Endodermal cell (in vitro differentiated cells): ENCODE measurements around the gene CAPZA2. TPM values are rescaled to one million over a fixed set of nuclear protein-coding genes. Genes with fewer than 3 reads are reported as not detected.

ENCODE experiments used
- DNase-seq: peaks from one replicate; pipeline ENCODE4 v3.0.0-alpha.2; 2017
- H3K27ac ChIP-seq: 2 replicates; pipeline ENCODE4 v1.5.1; 2013; ENCODE audit warnings: mild to moderate bottlenecking, low read depth, low read length, moderate library complexity
- H3K27me3 ChIP-seq: 2 replicates; pipeline ENCODE4 v1.6.1; 2013; ENCODE audit warnings: mild to moderate bottlenecking, low read length, moderate library complexity; ENCODE audit not compliant: insufficient read depth, control insufficient read depth, poor library complexity, severe bottlenecking
- H3K36me3 ChIP-seq: 2 replicates; pipeline ENCODE4 v1.7.0; 2013; ENCODE audit warnings: mild to moderate bottlenecking, low read length, moderate library complexity; ENCODE audit not compliant: control insufficient read depth, insufficient read depth
- H3K4me1 ChIP-seq: one replicate; pipeline ENCODE4 v1.7.0; 2013; ENCODE audit warnings: low read length; ENCODE audit not compliant: control insufficient read depth, insufficient read depth
- H3K4me3 ChIP-seq: 2 replicates; pipeline ENCODE4 v1.5.1; 2013; ENCODE audit warnings: mild to moderate bottlenecking, low read length, moderate library complexity
- H3K9ac ChIP-seq: 2 replicates; pipeline ENCODE4 v1.6.1; 2013; ENCODE audit warnings: mild to moderate bottlenecking, low read length, moderate library complexity; ENCODE audit not compliant: poor library complexity, severe bottlenecking; ENCODE audit errors: extremely low read depth
- H3K9me3 ChIP-seq: 2 replicates; pipeline ENCODE4 v1.6.1; 2013; ENCODE audit warnings: mild to moderate bottlenecking, low read length, moderate library complexity; ENCODE audit not compliant: control insufficient read depth
- H3K27ac Mint-ChIP-seq: 2 replicates; pipeline ENCODE4 v1.8.0; 2020; ENCODE audit warnings: mixed read lengths
- H3K27me3 Mint-ChIP-seq: 2 replicates; pipeline ENCODE4 v1.8.0; 2021; ENCODE audit warnings: mild to moderate bottlenecking, mixed read lengths; ENCODE audit not compliant: insufficient read depth
- H3K36me3 Mint-ChIP-seq: 2 replicates; pipeline ENCODE4 v1.8.0; 2020; ENCODE audit warnings: low read depth, mixed read lengths
- H3K4me1 Mint-ChIP-seq: 2 replicates; pipeline ENCODE4 v1.8.0; 2020; ENCODE audit warnings: mixed read lengths
- H3K4me3 Mint-ChIP-seq: 2 replicates; pipeline ENCODE4 v1.8.0; 2020; ENCODE audit warnings: mild to moderate bottlenecking, moderate library complexity, mixed read lengths
- H3K9me3 Mint-ChIP-seq: 2 replicates; pipeline ENCODE4 v1.8.0; 2020; ENCODE audit warnings: mild to moderate bottlenecking, mixed read lengths
- WGBS, 2 experiments: methylation state at CpG; one replicate each; pipeline versions ENCODE4 v1.1.5 to v1.1.7; 2013; ENCODE audit warnings: missing lambda C conversion rate in 2 of 2, mixed read lengths in 1 of 2; ENCODE audit not compliant: insufficient coverage in 1 of 2, insufficient read length in 1 of 2; 5-methylcytosine and 5-hydroxymethylcytosine counted together
- total RNA-seq, 2 donors: library from RNA; stranded (reverse); fragmentation: NEBNext Ultra II Directional in 1 of 2; extraction: Animal tissue kit (Norgen Biotek cat#: 25700) in 1 of 2; gene quantifications; 2 replicates in 1 of 2; 3 replicates in 1 of 2; pipeline ENCODE4 v1.2.1, GENCODE V29; 2021
- TF ChIP-seq, protein P1 (sequence below): fragments of 200-600 bp; sonication (generic); conservative IDR thresholded peaks from 2 replicates; pipeline ENCODE4 v1.5.0; 2021; ENCODE audit warnings: antibody characterized with exemption, mild to moderate bottlenecking

CAPZA2 gene
- total RNA-seq, 2 donors from 2014 or later = 127 to 133 TPM

DNA sequence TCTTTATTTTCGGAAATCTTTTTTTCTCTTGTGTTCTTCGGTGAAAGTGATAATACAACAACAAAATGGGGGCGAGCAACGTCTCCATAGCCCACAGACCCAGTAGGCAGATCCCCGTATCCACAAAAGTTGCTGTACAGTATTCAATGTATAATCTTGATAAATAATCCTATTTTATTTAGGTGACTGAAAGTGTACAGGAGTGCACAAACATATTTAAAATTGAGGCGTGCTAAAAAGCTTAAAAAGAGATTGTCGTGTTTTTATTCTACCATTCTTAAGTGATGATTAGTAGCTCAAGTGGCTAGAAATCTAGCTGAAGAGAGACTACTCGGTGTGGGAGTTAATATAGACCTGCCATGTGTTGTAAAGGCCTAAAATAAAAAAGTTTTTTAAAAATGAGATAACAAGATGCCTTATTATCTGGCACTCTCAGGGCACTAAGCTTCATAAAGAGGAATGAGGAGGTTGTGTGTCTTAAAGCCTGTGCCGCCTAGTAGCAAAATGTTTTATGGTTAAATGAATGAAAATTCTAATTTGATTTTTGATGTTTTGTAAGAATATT lies 1.6 kb downstream of the CAPZA2 start:
- Mint-ChIP-seq H3K4me3 (peak overlapping the region; percentile 96), H3K9me3 (no peaks in the 10 kb centered on the region), H3K36me3 (peaks cover 2% of the 10 kb centered on the region), H3K4me1 (peaks cover 6% of the 10 kb centered on the region), H3K27ac (no peak overlapping the region), H3K27me3 (peaks cover 5% of the 10 kb centered on the region)
- no peak for DNase-seq
- TF ChIP-seq, protein P1, sequence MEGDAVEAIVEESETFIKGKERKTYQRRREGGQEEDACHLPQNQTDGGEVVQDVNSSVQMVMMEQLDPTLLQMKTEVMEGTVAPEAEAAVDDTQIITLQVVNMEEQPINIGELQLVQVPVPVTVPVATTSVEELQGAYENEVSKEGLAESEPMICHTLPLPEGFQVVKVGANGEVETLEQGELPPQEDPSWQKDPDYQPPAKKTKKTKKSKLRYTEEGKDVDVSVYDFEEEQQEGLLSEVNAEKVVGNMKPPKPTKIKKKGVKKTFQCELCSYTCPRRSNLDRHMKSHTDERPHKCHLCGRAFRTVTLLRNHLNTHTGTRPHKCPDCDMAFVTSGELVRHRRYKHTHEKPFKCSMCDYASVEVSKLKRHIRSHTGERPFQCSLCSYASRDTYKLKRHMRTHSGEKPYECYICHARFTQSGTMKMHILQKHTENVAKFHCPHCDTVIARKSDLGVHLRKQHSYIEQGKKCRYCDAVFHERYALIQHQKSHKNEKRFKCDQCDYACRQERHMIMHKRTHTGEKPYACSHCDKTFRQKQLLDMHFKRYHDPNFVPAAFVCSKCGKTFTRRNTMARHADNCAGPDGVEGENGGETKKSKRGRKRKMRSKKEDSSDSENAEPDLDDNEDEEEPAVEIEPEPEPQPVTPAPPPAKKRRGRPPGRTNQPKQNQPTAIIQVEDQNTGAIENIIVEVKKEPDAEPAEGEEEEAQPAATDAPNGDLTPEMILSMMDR = no peak
- H3K9me3 ChIP-seq = no peaks in the 10 kb centered on the region
- no peaks in the 10 kb centered on the region for H3K27me3 ChIP-seq
- H3K36me3 ChIP-seq = no peaks in the 10 kb centered on the region
- no peaks in the 10 kb centered on the region for H3K4me1 ChIP-seq
- H3K4me3 ChIP-seq = peak overlapping the region; percentile 95
- 53 to 73% methylated on average over 3 to 9 of the region's 9 CpGs for WGBS, 2 experiments
- H3K27ac ChIP-seq = no peak overlapping the region
- H3K9ac ChIP-seq = peak overlapping the region; percentile 73

DNA sequence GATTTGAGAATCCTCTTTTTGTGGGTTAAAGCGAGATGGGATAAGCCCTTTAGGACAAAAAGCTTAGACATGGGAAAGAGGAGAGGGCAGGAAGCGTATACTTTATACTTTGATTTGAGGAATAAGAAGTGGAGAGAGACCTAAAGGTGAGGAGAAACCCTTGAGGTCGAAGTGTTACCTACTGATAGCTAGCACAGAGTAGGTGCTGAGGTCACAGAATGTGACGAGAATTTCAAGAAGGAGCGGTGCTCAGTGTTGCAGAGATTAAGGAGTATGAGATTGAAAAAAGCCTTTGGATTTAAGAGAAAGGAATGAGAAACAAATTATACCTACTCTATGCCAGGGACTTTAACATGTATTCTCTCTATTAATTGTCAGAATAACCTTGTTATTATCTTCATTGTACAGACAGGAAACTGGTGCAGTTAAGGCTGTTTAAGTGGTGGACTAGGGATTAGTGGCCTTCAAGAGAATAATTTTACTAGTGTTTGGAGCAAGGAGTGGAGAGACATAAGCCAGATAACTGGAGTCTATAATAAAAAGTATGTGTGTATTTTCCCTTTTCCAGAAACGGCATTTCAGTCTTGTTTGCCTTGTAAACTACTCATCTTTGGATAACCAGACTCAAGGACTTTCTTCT lies 8.8 kb downstream of the CAPZA2 start:
- Histone ChIP-seq H3K9ac (no peak overlapping the region), H3K27ac (no peak overlapping the region), H3K4me1 (no peaks in the 10 kb centered on the region), H3K36me3 (peaks cover 29% of the 10 kb centered on the region), H3K27me3 (no peaks in the 10 kb centered on the region), H3K4me3 (no peak overlapping the region), H3K9me3 (no peaks in the 10 kb centered on the region)
- H3K36me3 Mint-ChIP-seq = peaks cover 12% of the 10 kb centered on the region
- H3K4me1 Mint-ChIP-seq = peaks cover 16% of the 10 kb centered on the region
- DNase-seq = no peak
- peaks cover 3% of the 10 kb centered on the region for H3K9me3 Mint-ChIP-seq
- TF ChIP-seq, protein P1 = no peak
- no peaks in the 10 kb centered on the region for H3K27me3 Mint-ChIP-seq
- WGBS, 2 experiments = 91 to 100% methylated on average over 5 to 6 of the region's 6 CpGs
- H3K4me3 Mint-ChIP-seq = no peak overlapping the region
- H3K27ac Mint-ChIP-seq = peak overlapping the region; percentile 15

DNA sequence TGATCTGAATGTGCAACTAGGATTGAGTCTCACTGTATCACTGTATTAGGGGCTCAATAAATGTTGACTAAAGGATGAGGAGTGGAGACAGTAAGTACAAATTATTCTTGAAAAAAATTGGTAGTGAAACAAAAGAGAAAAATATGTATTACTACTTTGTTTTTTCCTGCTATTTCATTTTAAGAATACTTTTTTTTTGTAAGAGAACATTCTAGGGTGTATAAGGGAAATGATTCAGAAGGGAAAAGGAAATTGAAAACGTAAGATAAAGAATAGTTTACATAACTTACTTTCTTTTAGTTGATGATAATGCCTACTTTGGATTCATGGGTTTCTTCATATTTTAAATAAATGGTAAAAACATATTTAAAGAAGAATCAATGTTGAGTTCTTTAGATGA lies 9.6 kb downstream of the CAPZA2 start:
- H3K27me3 Mint-ChIP-seq = no peaks in the 10 kb centered on the region
- peaks cover 29% of the 10 kb centered on the region for H3K36me3 ChIP-seq
- no peak overlapping the region for H3K9ac ChIP-seq
- H3K27ac Mint-ChIP-seq = peak overlapping the region; percentile 15
- peaks cover 16% of the 10 kb centered on the region for H3K4me1 Mint-ChIP-seq
- H3K9me3 ChIP-seq = no peaks in the 10 kb centered on the region
- H3K27me3 ChIP-seq = no peaks in the 10 kb centered on the region
- H3K4me3 ChIP-seq = no peak overlapping the region
- WGBS, 2 experiments = 100% methylated on average over 1 of the region's 1 CpG; no CpG with 5 or more reads in 1 of the 2 experiments
- H3K27ac ChIP-seq = no peak overlapping the region
- peaks cover 12% of the 10 kb centered on the region for H3K36me3 Mint-ChIP-seq
- H3K4me1 ChIP-seq = no peaks in the 10 kb centered on the region
- no peak for DNase-seq
- no peak overlapping the region for H3K4me3 Mint-ChIP-seq
- TF ChIP-seq, protein P1 = no peak
- peaks cover 3% of the 10 kb centered on the region for H3K9me3 Mint-ChIP-seq
